ENCODE measurements around the gene TSR1.
"Not testable (repeated sequence)": the region's sequence is repeated elsewhere in the genome, so short reads cannot be mapped to it uniquely, and the experiment has no call there.

DNA sequence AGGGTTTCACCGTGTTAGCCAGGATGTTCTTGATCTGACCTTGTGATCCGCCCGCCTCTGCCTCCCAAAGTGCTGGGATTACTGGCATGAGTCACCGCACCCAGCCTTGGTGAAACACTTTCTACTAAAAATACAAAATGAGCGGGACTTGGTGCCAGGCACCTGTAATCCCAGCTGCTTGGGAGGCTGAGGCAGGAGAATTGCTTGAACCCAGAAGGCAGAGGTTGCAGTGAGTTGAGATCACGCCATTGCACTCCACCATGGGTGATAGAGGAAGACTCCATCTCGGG lies 19.4 kb downstream of the TSR1 start:
- TF ChIP-seq, protein P1, sequence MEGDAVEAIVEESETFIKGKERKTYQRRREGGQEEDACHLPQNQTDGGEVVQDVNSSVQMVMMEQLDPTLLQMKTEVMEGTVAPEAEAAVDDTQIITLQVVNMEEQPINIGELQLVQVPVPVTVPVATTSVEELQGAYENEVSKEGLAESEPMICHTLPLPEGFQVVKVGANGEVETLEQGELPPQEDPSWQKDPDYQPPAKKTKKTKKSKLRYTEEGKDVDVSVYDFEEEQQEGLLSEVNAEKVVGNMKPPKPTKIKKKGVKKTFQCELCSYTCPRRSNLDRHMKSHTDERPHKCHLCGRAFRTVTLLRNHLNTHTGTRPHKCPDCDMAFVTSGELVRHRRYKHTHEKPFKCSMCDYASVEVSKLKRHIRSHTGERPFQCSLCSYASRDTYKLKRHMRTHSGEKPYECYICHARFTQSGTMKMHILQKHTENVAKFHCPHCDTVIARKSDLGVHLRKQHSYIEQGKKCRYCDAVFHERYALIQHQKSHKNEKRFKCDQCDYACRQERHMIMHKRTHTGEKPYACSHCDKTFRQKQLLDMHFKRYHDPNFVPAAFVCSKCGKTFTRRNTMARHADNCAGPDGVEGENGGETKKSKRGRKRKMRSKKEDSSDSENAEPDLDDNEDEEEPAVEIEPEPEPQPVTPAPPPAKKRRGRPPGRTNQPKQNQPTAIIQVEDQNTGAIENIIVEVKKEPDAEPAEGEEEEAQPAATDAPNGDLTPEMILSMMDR (IDR thresholded peaks at IDR 0.05) = not testable (repeated sequence)
- TF ChIP-seq POLR2A (IDR thresholded peaks at IDR 0.05) = not testable (repeated sequence)

Data from thyroid gland (tissue), 4 donors.